Forelimb muscle (tissue), 1 donor: ENCODE results near the gene ITGA2. TPM values are rescaled to one million over a fixed set of nuclear protein-coding genes. Genes with fewer than 3 reads are reported as not detected.

ENCODE experiments used
- DNase-seq: peaks from one replicate; pipeline ENCODE4 v3.0.0-alpha.2; 2013; ENCODE audit warnings: low read depth
- polyA plus RNA-seq: library from polyadenylated mRNA; unstranded; fragments of 120-200 nt; gene quantifications from one replicate; pipeline ENCODE4 v1.2.1, GENCODE V29; 2013; ENCODE audit not compliant: insufficient read length

Gene ITGA2
- polyA plus RNA-seq, 1 donor = 7.2 TPM

- no peak for DNase-seq
These were observed 66.2 kb downstream of the ITGA2 start for GRCh38 chr5:53055365-53055764.

- DNase-seq = no peak
These were observed 70.1 kb downstream of the ITGA2 start for GRCh38 chr5:53059281-53059680.

GRCh38 chr5:53063176-53063575, 74.0 kb downstream of the ITGA2 start:
- no peak for DNase-seq

GRCh38 chr5:53063791-53064190, 74.6 kb downstream of the ITGA2 start:
- no peak for DNase-seq

- no peak for DNase-seq
These were observed 76.9 kb downstream of the ITGA2 start for GRCh38 chr5:53066088-53066487.

- no peak for DNase-seq
These were observed 78.5 kb downstream of the ITGA2 start for GRCh38 chr5:53067641-53068040.

GRCh38 chr5:53068291-53068836, 79.2 kb downstream of the ITGA2 start:
- no peak for DNase-seq

GRCh38 chr5:53069626-53070025, 80.5 kb downstream of the ITGA2 start:
- no peak for DNase-seq

GRCh38 chr5:53071298-53071697, 82.1 kb downstream of the ITGA2 start:
- no peak for DNase-seq

GRCh38 chr5:53071738-53072137, 82.6 kb downstream of the ITGA2 start:
- DNase-seq = no peak

GRCh38 chr5:53073348-53073747, 84.2 kb downstream of the ITGA2 start:
- DNase-seq = no peak

GRCh38 chr5:53076014-53076583, 86.9 kb downstream of the ITGA2 start:
- DNase-seq = no peak

GRCh38 chr5:53080271-53080670, 91.1 kb downstream of the ITGA2 start:
- DNase-seq = no peak

- DNase-seq = no peak
These were observed 94.8 kb downstream of the ITGA2 start for GRCh38 chr5:53083927-53084326.

- DNase-seq = no peak
These were observed 95.5 kb downstream of the ITGA2 start for GRCh38 chr5:53084546-53085255.

- no peak for DNase-seq
These were observed 98.0 kb downstream of the ITGA2 start for GRCh38 chr5:53087171-53087570.

GRCh38 chr5:53087621-53088121, 98.5 kb downstream of the ITGA2 start:
- no peak for DNase-seq

- DNase-seq = no peak
These were observed 100.4 kb downstream of the ITGA2 start for GRCh38 chr5:53089481-53089991.

GRCh38 chr5:53090229-53090628, 101.1 kb downstream of the ITGA2 start:
- no peak for DNase-seq

GRCh38 chr5:53091289-53091688, 102.1 kb downstream of the ITGA2 start:
- DNase-seq = no peak

GRCh38 chr5:53092242-53092641, 103.1 kb downstream of the ITGA2 start:
- DNase-seq = no peak

GRCh38 chr5:53095217-53095616, 106.1 kb downstream of the ITGA2 start:
- DNase-seq = no peak

- DNase-seq = no peak
These were observed 106.9 kb downstream of the ITGA2 start for GRCh38 chr5:53095931-53096525.
